Forelimb muscle (tissue), 1 donor: Measurements from ENCODE around the gene MALRD1. TPM values are rescaled to one million over a fixed set of nuclear protein-coding genes. Genes with fewer than 3 reads are reported as not detected.
"Not testable (repeated sequence)": the region's sequence is repeated elsewhere in the genome, so short reads cannot be mapped to it uniquely, and the experiment has no call there.

Experiments used
- DNase-seq: peaks from one replicate; pipeline ENCODE4 v3.0.0-alpha.2; 2013; ENCODE audit warnings: low read depth
- polyA plus RNA-seq: library from polyadenylated mRNA; unstranded; fragments of 120-200 nt; gene quantifications from one replicate; pipeline ENCODE4 v1.2.1, GENCODE V29; 2013; ENCODE audit not compliant: insufficient read length

The MALRD1 gene
- polyA plus RNA-seq, 1 donor = 0.57 TPM

DNA sequence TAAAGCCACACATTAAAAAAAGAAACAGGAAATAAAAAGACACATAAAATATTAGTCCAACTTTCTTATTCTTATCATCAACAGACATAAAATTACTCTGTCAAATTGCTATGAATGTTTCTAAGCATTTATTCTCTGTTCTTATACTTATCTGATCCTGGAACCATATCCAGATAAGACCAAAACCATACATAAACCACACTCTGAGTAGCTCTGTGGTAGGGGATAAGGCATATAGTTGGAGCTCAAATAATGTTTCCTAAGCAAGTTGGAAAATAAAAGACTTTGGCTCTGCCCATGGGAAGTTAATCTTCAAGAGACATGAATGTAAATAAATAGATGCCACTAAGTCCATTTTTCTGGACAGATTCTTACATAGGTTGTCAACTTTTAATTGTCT lies 664.6 kb downstream of the MALRD1 start:
- DNase-seq = no peak

DNA sequence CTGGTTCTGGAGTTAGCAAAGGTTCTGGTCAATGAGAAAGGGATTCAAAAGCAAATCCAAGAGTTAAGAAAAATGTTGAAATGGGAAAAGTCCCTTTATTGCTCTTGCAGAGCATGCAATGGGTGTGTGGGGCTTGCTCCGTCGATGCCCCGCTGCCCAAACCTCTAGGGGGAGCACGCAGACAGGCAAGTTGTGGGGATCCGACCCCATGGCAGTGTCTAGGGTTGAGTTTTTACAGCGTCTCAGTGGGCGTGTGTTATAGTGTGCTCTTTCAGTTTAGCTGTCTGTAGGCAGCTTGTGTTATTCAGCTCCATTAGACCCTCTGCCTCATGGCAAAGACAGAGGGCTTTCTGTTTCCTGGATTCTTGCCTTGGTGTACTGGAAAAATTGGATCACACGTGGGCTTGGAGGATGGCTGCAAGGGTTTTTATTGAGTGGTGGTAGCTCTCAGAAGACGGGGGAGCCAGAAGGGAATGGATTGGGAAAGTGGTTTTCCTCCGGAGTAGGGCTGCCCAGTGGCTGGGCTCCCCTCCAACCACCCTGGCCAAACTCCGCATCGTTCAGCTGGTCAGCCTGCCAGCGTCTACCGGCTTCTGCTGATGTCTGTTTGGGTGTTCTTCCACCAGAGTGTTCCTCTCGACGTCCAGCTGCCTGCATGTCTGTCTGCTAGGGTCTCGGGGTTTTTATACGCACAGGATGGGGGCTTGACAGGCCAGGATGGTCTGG lies 665.4 kb downstream of the MALRD1 start:
- DNase-seq = no peak

DNA sequence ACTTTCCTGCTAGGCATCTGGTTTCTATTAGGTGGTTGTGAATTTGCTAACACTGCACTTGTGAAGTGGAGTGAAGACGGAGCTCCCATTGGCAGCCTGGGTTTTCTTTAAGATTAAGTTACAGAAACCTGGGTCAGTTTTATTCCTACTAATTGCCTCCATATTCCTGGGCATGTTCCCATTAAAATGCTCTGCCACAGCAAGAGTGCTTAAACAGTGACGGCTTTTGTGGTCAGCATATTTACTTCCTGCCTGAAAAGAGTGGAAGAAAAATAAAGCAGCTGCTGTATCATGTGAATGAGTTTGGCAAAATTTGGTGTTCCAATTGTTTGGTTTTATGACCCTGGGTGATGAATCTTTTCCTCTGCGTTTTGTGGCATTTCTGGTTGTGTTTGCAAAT lies 670.7 kb downstream of the MALRD1 start:
- peak; percentile 29 for DNase-seq

DNA sequence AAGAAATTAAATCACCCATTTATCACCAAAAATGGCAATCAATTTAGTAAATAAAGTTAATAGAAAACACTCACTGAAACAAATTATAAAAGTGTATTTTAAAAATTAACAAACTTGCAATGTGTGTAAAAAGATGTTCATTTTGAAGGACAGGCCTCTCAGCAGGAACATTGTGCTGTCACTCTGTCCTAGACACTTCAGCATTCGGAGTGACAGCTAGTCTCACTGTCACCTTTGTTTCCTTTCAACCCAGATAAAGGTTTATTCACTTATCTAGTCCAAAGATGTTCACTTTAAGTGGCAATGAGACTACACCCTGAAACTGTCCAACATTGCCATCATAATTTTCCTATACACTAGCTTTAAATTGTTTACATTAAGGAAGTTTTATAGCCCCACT lies 675.7 kb downstream of the MALRD1 start:
- no peak for DNase-seq

DNA sequence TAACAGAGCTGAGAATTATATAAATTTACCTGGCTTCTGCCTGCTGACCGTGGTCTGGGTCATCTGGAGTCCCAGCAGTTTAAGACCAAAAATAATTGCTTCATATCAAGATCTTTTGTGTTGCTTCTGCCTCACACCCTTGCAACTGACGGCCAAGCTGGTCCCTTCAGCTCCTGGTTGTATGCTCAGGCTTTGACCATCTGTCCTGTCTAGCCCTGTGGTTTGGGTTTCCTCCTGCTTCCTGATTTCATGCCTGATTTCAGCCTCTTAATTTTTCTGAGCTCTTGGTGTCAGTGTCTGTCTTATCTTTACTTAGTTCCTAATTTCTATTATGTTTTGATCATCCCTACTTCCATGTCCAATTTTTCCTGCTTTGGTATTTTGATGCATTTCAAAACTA lies 679.8 kb downstream of the MALRD1 start:
- no peak for DNase-seq

DNA sequence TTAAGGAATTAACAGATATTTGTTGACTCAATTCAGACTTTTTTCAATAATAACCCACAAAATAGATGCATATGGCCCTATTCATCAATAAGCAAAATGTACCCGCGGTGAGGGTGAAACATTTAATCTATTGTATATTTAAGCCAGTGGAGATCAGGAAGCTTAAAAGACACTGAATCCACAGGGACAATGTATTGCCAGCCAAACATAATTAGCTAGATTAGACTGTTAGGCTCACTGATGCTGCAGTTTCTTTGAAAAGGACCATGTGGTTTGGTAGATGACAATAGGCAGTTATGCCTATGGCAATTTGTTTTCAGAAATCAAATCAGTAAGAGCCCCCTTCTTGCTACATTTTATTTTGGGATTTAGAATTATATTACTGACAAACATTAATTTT lies 680.4 kb downstream of the MALRD1 start:
- no peak for DNase-seq

DNA sequence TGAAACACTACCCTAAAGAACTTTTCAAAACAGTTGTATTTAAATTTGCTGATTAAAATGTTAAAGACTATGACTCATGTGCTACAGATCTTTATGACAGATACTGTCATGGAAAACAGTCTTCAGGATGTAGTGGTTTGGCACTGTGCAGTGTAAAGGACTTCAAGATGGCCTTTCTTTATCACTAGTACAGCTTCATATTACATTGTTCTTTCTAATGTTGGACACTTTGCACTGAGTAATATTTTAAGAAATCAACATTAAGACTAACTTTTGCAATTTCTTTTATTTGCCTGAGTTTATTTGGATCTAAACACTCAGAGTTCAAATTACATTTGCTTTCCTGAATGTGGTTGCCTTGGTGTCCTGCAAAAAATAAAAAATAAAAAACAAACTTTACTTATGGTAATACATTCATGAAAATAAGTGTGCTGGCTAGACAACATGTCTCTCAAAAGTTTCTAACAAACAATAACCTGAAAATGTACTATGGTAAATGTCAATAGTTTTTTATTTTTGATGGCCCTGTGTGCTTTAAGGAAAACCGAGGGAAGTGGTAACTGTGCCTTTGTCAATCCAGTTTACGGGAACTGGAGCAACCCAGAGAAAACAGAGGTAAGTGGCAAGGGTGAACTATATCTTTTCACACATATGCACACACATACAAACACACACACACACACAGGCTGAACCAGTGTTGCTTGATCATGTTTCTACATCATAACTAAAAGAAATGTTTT lies 681.7 kb downstream of the MALRD1 start:
- peak; percentile 46 for DNase-seq

DNA sequence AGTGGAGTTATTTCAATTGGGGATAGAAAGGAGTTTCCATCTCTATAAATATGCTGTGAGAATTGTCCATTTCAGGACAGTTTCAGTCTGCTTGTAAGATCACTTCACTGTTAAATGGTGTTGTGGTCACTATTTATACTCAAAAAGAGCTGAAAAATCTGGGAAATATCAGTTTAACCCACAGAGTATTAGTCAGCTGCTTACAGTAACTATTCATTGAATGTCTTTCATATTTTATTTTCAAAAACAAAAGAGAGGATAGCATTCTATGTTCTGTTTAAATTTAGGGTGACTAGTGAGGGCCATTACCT lies 682.3 kb downstream of the MALRD1 start:
- DNase-seq = no peak

DNA sequence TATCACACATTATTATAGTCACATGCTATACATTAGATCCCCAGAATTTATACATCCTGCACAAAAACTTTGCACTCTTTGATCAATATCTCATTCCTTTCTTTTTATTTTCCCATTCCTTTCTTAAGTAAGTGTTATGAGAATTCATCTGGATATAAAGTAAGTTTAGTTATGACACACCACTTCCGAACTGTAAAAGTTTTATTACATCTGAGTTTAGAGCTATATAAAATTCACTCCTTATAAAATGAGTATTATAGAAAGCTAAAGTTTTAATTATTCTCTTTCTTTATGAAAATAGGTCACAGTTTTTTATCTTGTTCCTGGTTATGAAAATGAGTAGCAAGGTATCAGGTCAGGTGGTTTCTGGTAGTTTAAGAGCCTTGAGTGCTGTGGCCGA lies 683.0 kb downstream of the MALRD1 start:
- DNase-seq = no peak

DNA sequence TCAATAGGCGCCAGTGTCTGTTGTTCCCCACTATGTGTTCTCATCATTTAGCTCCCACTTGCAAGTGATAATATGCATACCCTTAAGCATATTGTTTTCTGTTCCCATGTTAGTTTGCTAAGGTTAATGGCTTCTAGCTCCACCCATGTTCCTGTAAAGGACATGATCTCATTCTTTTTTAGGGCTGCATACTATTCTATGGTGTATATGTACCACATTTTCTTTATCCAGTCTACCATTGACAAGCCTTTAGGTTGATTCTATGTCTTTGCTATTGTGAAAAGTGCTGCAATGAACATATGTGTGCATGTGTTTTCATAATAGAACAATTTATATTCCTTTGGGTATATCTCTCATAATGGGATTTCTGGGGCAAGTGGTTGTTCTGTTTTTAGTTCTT lies 689.8 kb downstream of the MALRD1 start:
- DNase-seq = no peak

DNA sequence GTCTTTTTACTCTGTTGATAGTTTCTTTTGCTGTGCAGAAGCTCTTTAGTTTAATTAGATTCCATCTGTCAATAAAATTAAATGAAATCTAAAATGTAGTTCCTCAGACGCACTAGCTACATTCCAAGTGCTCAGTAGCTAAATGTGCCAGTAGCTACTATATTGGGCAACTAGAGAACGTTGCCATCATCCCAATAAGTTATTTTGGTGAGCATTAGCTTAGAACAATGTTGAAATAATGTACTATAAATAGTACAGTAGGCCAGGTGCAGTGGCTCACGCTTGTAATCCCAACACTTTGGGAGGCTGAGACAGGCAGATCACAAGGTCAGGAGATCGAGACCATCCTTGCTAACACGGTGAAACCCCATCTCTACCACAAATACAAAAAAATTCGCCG lies 690.6 kb downstream of the MALRD1 start:
- not testable (repeated sequence) for DNase-seq

DNA sequence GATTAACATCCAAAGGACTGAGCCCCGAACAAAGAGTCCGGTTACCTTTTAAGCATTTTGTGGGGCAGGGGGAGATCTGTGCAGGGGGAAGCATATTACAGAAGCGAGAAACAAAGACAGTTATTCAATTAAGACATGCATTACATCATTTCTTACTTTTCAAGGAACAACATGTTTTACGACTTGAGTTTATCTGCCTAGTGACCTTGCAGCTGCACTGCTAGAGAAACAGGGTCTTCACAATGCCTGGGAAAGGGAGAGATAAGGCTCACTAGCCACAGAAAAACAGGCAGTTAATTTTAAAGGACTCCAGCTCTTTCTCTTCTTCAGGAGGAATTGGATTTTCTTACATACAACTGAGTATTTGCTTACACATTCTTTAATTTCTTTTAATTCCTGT lies 693.5 kb downstream of the MALRD1 start:
- not testable (repeated sequence) for DNase-seq

DNA sequence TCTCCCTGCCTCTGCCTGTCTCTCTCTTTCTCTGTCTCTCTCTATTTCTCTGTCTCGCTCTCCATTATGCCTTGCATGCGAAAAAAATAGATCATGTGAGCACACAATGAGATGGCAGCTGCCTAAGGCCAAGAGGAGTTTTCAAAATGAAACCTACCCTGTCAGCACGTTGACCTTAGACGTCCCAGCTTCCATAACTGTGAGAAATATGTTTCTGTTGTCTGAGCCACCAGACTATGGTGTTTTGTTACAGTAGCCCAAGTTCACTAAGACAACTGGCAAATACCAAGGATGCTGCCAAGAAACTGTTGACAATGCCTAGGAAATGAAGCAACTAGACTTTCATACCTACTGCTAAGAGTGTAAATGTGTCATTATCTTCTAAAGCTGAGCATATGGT lies 697.1 kb downstream of the MALRD1 start:
- no peak for DNase-seq

DNA sequence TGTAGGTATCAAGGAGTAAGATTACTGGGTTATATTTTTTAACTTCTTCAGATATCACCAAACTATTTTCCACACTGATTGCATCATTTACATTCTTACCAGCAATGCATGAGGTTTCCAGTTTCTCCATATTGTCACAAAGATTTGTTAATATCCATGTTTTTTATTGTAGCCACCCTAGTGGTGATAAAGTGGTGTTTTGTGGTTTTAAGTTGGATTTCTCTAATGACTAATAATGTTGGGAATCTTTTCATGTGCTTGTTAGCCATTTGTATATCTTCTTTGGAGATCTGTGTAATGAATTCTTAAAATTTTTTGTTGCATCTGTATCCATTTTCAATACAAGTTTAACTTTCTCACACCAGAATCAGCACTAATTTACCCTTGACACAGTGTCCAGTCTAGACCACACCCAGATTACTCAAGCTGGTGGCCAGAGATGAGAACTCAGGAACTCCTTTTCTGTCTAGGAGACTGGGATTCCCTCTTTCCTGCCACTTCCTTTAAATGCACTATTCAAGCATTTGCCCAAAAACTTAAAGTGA lies 700.7 kb downstream of the MALRD1 start:
- no peak for DNase-seq

DNA sequence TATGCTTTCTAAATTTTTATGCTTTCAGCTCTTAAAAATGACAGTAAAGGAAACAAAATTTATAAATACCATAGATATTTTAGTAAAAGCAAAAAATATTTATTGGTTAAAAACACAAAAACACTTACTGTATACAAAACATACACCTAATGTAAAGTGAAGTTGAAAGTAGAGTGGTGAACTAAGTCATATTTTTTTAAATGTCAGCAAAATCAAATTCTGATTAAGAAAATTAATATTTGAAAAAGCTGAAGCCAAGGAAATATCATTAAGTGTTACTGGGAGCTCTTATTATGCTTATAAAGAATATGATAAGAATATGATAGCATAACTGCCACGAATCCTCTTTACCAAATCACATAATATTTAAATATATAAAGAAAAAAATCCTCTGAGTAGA lies 702.4 kb downstream of the MALRD1 start:
- no peak for DNase-seq

DNA sequence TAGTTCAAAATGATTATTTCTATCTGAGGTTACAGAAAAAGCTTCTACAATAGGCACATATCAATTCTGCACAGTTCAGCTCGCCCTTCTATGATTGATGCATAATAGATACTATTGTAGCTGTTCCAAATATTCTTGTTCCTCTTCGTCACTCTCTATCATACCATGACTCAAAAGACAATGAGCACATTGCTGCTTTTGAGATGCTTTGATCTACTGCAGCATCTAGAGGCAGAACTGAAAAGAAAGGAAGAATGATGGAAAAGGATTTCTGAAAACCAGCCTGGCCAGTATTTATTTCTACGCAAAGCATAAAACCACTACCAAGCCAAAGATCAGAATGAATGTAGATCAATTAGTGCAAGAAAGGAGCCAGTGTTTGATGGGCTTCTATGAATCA lies 708.3 kb downstream of the MALRD1 start:
- no peak for DNase-seq

DNA sequence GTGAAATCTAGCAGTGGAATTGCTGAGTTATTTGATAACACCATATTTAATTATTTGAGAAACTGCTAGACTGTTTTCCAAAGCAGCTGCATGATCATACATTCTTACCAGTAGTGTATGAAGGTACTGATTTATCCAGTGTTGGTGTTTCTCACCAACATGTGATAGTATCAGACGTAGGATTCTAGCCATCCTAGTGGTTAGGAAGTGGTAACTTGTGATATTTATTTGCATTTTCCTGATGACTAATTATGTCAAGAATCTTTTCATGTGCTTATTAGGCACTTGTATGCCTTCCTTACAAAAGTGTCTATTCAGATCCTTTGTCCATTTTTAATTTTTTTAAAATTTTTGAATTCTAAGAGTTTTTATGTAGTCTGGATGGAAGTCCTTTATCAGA lies 713.4 kb downstream of the MALRD1 start:
- DNase-seq = no peak

DNA sequence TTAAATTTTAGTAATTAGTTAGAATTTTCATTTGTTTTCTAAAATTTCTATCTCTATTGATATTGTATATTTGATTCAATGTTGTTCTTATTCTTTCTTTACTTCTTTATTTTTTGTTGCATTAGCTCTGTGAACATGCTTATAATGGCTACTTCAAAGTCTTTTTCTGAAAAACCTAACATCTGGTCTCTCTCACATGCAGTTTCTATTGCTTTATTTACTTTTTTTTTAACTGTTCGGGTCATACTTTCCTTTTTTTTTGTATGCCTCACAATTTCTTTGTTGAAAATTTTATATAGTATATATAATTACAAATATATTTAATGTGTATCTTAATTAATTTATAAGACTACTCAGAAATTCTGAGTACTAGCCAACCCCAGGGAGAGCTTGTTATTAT lies 715.5 kb downstream of the MALRD1 start:
- DNase-seq = no peak

DNA sequence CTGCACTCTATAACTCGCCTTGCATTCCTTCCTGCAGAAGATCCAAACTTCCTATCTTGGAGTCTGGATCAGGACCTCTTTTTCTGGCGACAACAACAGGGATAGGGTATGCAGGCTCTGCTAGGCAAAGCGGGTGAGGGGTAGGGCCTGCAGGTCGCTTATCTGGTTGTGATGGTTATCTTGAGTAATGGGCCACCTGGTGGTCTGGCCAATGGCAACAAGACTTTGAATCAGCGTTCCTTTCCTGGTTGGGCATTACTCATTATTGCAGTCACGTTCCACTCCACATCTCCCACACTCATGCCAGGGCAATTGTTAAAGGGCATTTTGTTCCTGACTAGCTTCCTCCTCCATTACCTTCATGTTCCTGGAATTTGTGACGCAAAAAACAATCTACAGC lies 719.3 kb downstream of the MALRD1 start:
- DNase-seq = no peak

DNA sequence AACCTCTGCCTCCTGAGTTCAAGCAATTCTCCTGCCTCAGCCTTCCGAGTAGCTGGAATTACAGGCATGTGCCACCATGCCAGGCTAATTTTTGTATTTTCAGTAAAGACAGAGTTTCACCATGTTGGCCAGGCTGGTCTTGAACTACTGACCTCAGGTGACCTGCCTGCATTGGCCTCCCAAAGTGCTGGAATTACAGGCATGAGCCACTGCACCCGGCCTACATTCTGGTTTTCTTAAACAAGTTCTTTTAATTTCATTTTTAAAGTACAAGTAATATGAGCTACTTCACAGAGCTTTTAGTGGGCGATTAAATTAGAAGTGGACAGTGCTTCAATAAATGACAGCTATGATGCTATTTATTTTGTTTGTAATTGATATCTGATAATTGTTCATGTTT lies 721.2 kb downstream of the MALRD1 start:
- DNase-seq = not testable (repeated sequence)

DNA sequence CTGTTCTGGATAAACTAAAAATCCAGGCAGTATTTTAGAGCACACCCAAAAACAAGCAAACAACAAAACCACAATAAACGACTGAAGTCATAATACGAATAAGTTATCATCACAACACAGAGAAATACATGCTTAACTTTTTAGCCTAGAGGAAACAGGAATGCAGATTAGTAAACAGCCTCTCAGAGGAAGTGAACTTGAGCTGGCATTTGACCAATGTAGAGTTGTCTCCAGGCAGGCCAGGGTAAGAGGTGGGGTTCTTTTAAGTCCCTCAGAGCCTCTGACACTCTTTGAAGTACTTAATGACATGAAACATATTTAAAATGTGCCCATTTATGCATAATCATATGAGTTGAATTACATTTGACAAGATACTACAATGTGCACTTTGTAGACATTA lies 724.4 kb downstream of the MALRD1 start:
- no peak for DNase-seq

DNA sequence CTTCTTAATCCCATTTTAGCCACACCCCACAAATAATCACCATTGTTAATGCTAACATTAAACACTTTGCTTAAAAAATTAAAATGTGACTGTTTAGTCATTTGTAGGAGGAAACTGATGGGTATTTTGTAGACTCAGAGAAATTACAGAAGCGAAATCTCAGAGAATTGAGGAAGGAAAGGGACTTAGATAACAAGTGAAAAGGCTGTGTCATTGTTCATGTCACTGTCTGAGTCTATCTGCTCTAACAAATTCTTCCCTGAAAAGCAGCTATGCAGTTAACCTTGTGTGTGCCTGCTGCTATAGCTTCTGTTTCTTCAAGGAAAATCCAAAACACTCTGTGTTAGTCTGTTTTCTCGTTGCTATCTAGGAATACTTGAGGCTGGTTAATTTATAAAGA lies 726.7 kb downstream of the MALRD1 start:
- DNase-seq = no peak

DNA sequence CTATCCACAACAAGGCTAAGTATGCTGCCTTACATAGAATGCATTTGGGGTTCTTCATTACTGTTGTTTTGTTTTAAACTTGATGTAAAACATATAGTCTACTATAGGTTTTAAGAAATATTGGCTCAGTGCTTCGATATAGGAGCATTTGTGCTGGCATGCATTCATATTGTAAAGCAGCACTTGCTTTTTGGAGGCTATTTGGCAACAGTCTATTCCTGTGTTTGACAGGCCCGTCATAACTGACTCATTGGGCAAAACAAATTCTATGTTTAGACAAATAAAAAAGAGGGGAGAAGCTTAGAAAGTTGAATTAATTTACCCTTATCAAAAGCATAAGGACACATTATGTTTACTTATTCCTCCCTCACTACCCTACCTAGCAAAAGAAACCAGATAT lies 729.2 kb downstream of the MALRD1 start:
- DNase-seq = no peak

DNA sequence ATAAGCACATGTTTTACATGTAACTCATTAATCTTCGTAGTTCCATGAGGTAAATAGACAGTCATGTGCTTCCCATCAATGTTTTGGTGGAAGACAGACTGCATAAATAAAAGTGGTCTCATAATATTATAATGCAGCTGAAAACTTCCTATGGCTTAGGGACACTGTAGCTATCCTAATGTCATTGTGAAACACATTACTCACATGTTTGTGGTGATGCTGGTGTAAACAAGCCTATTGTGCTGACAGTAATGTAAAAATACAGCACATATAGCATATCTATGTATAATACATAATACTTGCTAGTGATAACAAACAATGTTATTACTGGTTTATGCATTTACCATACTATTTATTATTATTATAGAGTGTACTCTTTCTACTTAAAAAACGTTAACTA lies 730.4 kb downstream of the MALRD1 start:
- DNase-seq = no peak
